PC-3 (cell line): ENCODE data around the gene TEX11.

Source experiments
- CTCF ChIP-seq: fragments of 300-600 bp; sonication (generic); conservative IDR thresholded peaks from 2 replicates; pipeline ENCODE4 v1.5.1; 2017; ENCODE audit warnings: antibody characterized with exemption, low read depth, mild to moderate bottlenecking, low read length
- EZH2 ChIP-seq: fragments of 300-600 bp; sonication (generic); IDR thresholded peaks from one replicate; pipeline ENCODE4 v1.6.1; 2017; ENCODE audit warnings: antibody characterized with exemption, mild to moderate bottlenecking, low read length; ENCODE audit not compliant: unreplicated experiment
- EZH2phosphoT487 ChIP-seq: fragments of 300-600 bp; sonication (generic); IDR thresholded peaks from 2 replicates; pipeline ENCODE4 v1.6.1; 2018; ENCODE audit warnings: mild to moderate bottlenecking, antibody characterized with exemption, low read length, borderline replicate concordance

- TF ChIP-seq EZH2phosphoT487 (no peak), CTCF (no peak), EZH2 (no peak)
Measured at GRCh38 chrX:70480660-70481018, 427.9 kb downstream of the TEX11 start.
